GM23338 (cell line): ENCODE measurements around the gene HDAC9.

Experiments used
- EZH2 ChIP-seq: fragments of 200-600 bp; sonication (generic); IDR thresholded peaks from one replicate; pipeline ENCODE4 v1.8.0; 2017; ENCODE audit warnings: antibody characterized with exemption, mild to moderate bottlenecking, low read depth; ENCODE audit not compliant: unreplicated experiment
- JUNB ChIP-seq: IDR thresholded peaks from one replicate; pipeline ENCODE4 v1.6.1; 2016; ENCODE audit warnings: antibody characterized with exemption; ENCODE audit not compliant: unreplicated experiment
- TF ChIP-seq, protein P1 (sequence below), 2 experiments: fragments of 200-600 bp in 1 of 2; sonication (generic) in 1 of 2; conservative IDR thresholded peaks; 2 replicates each; pipeline versions ENCODE4 v1.5.1 to v1.6.1; 2016 to 2017; ENCODE audit warnings: antibody characterized with exemption in 2 of 2, low read depth in 2 of 2, mild to moderate bottlenecking in 2 of 2, moderate library complexity in 1 of 2

DNA sequence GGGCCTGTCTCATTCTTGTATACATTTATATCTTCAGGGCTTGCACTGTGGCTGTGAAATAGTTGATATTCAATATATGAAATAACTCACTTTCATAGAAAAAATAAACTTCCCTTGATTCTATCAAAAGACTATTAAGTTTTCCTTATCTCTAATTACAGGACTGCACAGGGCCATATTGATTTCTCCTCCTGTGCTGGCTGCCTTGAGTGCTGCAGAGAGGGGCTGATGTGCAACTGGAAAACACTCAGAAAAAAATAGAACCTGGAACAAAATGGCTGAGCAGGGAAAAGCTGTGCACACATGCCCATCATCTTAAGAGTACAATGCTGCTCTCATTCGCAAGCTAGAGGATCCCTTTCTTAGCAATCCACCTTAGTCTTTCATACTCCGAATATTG, 5.9 kb upstream of the HDAC9 start:
- TF ChIP-seq, protein P1, sequence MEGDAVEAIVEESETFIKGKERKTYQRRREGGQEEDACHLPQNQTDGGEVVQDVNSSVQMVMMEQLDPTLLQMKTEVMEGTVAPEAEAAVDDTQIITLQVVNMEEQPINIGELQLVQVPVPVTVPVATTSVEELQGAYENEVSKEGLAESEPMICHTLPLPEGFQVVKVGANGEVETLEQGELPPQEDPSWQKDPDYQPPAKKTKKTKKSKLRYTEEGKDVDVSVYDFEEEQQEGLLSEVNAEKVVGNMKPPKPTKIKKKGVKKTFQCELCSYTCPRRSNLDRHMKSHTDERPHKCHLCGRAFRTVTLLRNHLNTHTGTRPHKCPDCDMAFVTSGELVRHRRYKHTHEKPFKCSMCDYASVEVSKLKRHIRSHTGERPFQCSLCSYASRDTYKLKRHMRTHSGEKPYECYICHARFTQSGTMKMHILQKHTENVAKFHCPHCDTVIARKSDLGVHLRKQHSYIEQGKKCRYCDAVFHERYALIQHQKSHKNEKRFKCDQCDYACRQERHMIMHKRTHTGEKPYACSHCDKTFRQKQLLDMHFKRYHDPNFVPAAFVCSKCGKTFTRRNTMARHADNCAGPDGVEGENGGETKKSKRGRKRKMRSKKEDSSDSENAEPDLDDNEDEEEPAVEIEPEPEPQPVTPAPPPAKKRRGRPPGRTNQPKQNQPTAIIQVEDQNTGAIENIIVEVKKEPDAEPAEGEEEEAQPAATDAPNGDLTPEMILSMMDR (conservative IDR thresholded peaks at IDR 0.05; ENCODE audit: low read depth in 2 of 2) = no peak
- TF ChIP-seq JUNB (no peak), EZH2 (no peak)
